ENCODE data around the gene TMSB4Y. TPM values are rescaled to one million over a fixed set of nuclear protein-coding genes. Genes with fewer than 3 reads are reported as not detected.

The TMSB4Y gene
- total RNA-seq, 1 experiment from 2014 or later, result not detected

GRCh38 chrY:13729517-13729916, 25.8 kb downstream of the TMSB4Y start:
- H3K9me3 Mint-ChIP-seq (ENCODE audit: low read depth, unreplicated experiment), result no peaks in the 10 kb centered on the region
- CTCF ChIA-PET, result no interaction called here
- no TSS peak for BruUV-seq (replicated peaks)
- H3K4me3 Mint-ChIP-seq (ENCODE audit: low read depth, unreplicated experiment), result no peak overlapping the region
- no peak for TF ChIP-seq CTCF (IDR thresholded peaks at IDR 0.05; ENCODE audit: unreplicated experiment)
- no peaks in the 10 kb centered on the region for H3K36me3 Mint-ChIP-seq (ENCODE audit: insufficient read depth, unreplicated experiment)
- no peak for DNase-seq
- no peaks in the 10 kb centered on the region for H3K4me1 Mint-ChIP-seq (ENCODE audit: low read depth, unreplicated experiment)
- intact Hi-C loops (cut with micrococcal nuclease; ENCODE audit: unreplicated experiment), result no loop called here
- H3K27ac Mint-ChIP-seq (ENCODE audit: unreplicated experiment), result no peak overlapping the region
- H3K27me3 Mint-ChIP-seq (ENCODE audit: unreplicated experiment), result no peaks in the 10 kb centered on the region

GRCh38 chrY:13738618-13739017, 34.9 kb downstream of the TMSB4Y start:
- intact Hi-C loops (cut with micrococcal nuclease; ENCODE audit: unreplicated experiment), result no loop called here
- no peak overlapping the region for H3K4me3 Mint-ChIP-seq (ENCODE audit: low read depth, unreplicated experiment)
- H3K9me3 Mint-ChIP-seq (ENCODE audit: low read depth, unreplicated experiment), result no peaks in the 10 kb centered on the region
- H3K27me3 Mint-ChIP-seq (ENCODE audit: unreplicated experiment), result no peaks in the 10 kb centered on the region
- no peaks in the 10 kb centered on the region for H3K4me1 Mint-ChIP-seq (ENCODE audit: low read depth, unreplicated experiment)
- BruUV-seq (replicated peaks), result no TSS peak
- H3K36me3 Mint-ChIP-seq (ENCODE audit: insufficient read depth, unreplicated experiment), result no peaks in the 10 kb centered on the region
- DNase-seq, result no peak
- H3K27ac Mint-ChIP-seq (ENCODE audit: unreplicated experiment), result no peak overlapping the region
- no peak for TF ChIP-seq CTCF (IDR thresholded peaks at IDR 0.05; ENCODE audit: unreplicated experiment)
- CTCF ChIA-PET, result no interaction called here

GRCh38 chrY:13751289-13752071, 47.8 kb downstream of the TMSB4Y start:
- H3K9me3 Mint-ChIP-seq (ENCODE audit: low read depth, unreplicated experiment), result no peaks in the 10 kb centered on the region
- H3K4me1 Mint-ChIP-seq (ENCODE audit: low read depth, unreplicated experiment), result no peaks in the 10 kb centered on the region
- no peak overlapping the region for H3K27ac Mint-ChIP-seq (ENCODE audit: unreplicated experiment)
- TF ChIP-seq CTCF (IDR thresholded peaks at IDR 0.05; ENCODE audit: unreplicated experiment), result no peak
- H3K36me3 Mint-ChIP-seq (ENCODE audit: insufficient read depth, unreplicated experiment), result no peaks in the 10 kb centered on the region
- no peaks in the 10 kb centered on the region for H3K27me3 Mint-ChIP-seq (ENCODE audit: unreplicated experiment)
- intact Hi-C loops (cut with micrococcal nuclease; ENCODE audit: unreplicated experiment), result no loop called here
- CTCF ChIA-PET, result no interaction called here
- H3K4me3 Mint-ChIP-seq (ENCODE audit: low read depth, unreplicated experiment), result no peak overlapping the region
- BruUV-seq (replicated peaks), result no TSS peak
- no peak for DNase-seq

- H3K4me3 Mint-ChIP-seq (ENCODE audit: low read depth, unreplicated experiment), result no peak overlapping the region
- H3K9me3 Mint-ChIP-seq (ENCODE audit: low read depth, unreplicated experiment), result no peaks in the 10 kb centered on the region
- no TSS peak for BruUV-seq (replicated peaks)
- CTCF ChIA-PET, result no interaction called here
- no peaks in the 10 kb centered on the region for H3K4me1 Mint-ChIP-seq (ENCODE audit: low read depth, unreplicated experiment)
- no peak for TF ChIP-seq CTCF (IDR thresholded peaks at IDR 0.05; ENCODE audit: unreplicated experiment)
- H3K27ac Mint-ChIP-seq (ENCODE audit: unreplicated experiment), result no peak overlapping the region
- no peaks in the 10 kb centered on the region for H3K27me3 Mint-ChIP-seq (ENCODE audit: unreplicated experiment)
- no peak for DNase-seq
- intact Hi-C loops (cut with micrococcal nuclease; ENCODE audit: unreplicated experiment), result no loop called here
- no peaks in the 10 kb centered on the region for H3K36me3 Mint-ChIP-seq (ENCODE audit: insufficient read depth, unreplicated experiment)
These were observed 51.0 kb downstream of the TMSB4Y start for GRCh38 chrY:13754661-13755060.

Other genes starting within 250 kb of the TMSB4Y start
- not detected in 2 replicates for gene UTY, start 223.9 kb upstream of the TMSB4Y start, total RNA-seq (2022)